Neural cell (in vitro differentiated cells): ENCODE measurements around the gene L3MBTL4. TPM values are rescaled to one million over a fixed set of nuclear protein-coding genes. Genes with fewer than 3 reads are reported as not detected.

Experiments used
- H2AFZ ChIP-seq: fragments of 200-600, 300-800 bp; sonication (generic), shearing (Covaris generic); 2 replicates; pipeline ENCODE4 v1.6.0; 2014; ENCODE audit warnings: low read depth, mild to moderate bottlenecking, antibody characterized with exemption, low read length, moderate library complexity
- H3F3A ChIP-seq: fragments of 200-600 bp; shearing (Covaris generic); 2 replicates; pipeline ENCODE4 v1.6.1; 2016; ENCODE audit warnings: mild to moderate bottlenecking, moderate library complexity, mixed read lengths, antibody characterized with exemption, low read length; ENCODE audit not compliant: insufficient read depth, poor library complexity, severe bottlenecking
- H3K27ac ChIP-seq: fragments of 200-600, 300-800 bp; sonication (generic), shearing (Covaris generic); 2 replicates; pipeline ENCODE4 v1.5.1; 2014; ENCODE audit warnings: mild to moderate bottlenecking, low read length, moderate library complexity
- H3K27me3 ChIP-seq: fragments of 300-800, 200-600 bp; sonication (generic), shearing (Covaris generic); 2 replicates; pipeline ENCODE4 v1.6.0; 2014; ENCODE audit warnings: mild to moderate bottlenecking, low read depth, low read length, moderate library complexity; ENCODE audit not compliant: insufficient read depth
- H3K36me3 ChIP-seq: fragments of 300-800, 200-600 bp; sonication (generic), shearing (Covaris generic); 2 replicates; pipeline ENCODE4 v1.5.1; 2014; ENCODE audit warnings: mild to moderate bottlenecking, antibody characterized with exemption, low read length, moderate library complexity; ENCODE audit not compliant: insufficient read depth
- H3K4me2 ChIP-seq: fragments of 300-800, 200-600 bp; sonication (generic), shearing (Covaris generic); 2 replicates; pipeline ENCODE4 v1.6.0; 2014; ENCODE audit warnings: mild to moderate bottlenecking, low read length
- H3K4me3 ChIP-seq: fragments of 300-800, 200-600 bp; sonication (generic), shearing (Covaris generic); 2 replicates; pipeline ENCODE4 v1.5.1; 2014; ENCODE audit warnings: mild to moderate bottlenecking, low read length, moderate library complexity
- H3K79me2 ChIP-seq: fragments of 200-600 bp; shearing (Covaris generic); replicated peaks from 2 replicates; pipeline ENCODE4 v1.6.0; 2014; ENCODE audit warnings: mild to moderate bottlenecking, low read length, moderate library complexity; ENCODE audit not compliant: insufficient read depth
- H3K9ac ChIP-seq: fragments of 300-800, 200-600 bp; sonication (generic), shearing (Covaris generic); 2 replicates; pipeline ENCODE4 v1.6.1; 2016; ENCODE audit warnings: mild to moderate bottlenecking, low read length, mixed read lengths
- H3K9me2 ChIP-seq: fragments of 200-600 bp; shearing (Covaris generic); 2 replicates; pipeline ENCODE4 v1.6.1; 2016; ENCODE audit warnings: mild to moderate bottlenecking, low read length, mixed read lengths; ENCODE audit not compliant: insufficient read depth
- H3K9me3 ChIP-seq: fragments of 200-600, 300-800 bp; sonication (generic), shearing (Covaris generic); 2 replicates; pipeline ENCODE4 v1.6.1; 2016; ENCODE audit warnings: mild to moderate bottlenecking, mixed run types, low read length, moderate library complexity, mixed read lengths
- H4K20me1 ChIP-seq: fragments of 200-600 bp; shearing (Covaris generic); 2 replicates; pipeline ENCODE4 v1.6.1; 2016; ENCODE audit warnings: mild to moderate bottlenecking, mixed run types; ENCODE audit not compliant: insufficient read depth
- CTCF ChIP-seq: fragments of 450-650 bp; IDR thresholded peaks from 2 replicates; pipeline ENCODE4 v1.5.1; 2014; ENCODE audit warnings: antibody characterized with exemption, mild to moderate bottlenecking, moderate library complexity; ENCODE audit not compliant: poor library complexity, severe bottlenecking
- EP300 ChIP-seq: fragments of 450-650 bp; conservative IDR thresholded peaks from 2 replicates; pipeline ENCODE4 v1.6.1; 2014; ENCODE audit warnings: antibody characterized with exemption, mild to moderate bottlenecking, moderate library complexity; ENCODE audit not compliant: poor library complexity, severe bottlenecking
- EZH2 ChIP-seq: fragments of 200-600, 300-800 bp; shearing (Covaris generic), sonication (generic); IDR thresholded peaks from 2 replicates; pipeline ENCODE4 v1.6.1; 2014; ENCODE audit warnings: antibody characterized with exemption, low read length, borderline replicate concordance, mild to moderate bottlenecking; ENCODE audit not compliant: insufficient read depth, poor library complexity, severe bottlenecking
- MXI1 ChIP-seq: fragments of 450-650 bp; conservative IDR thresholded peaks from 2 replicates; pipeline ENCODE4 v1.6.1; 2014; ENCODE audit warnings: antibody characterized with exemption, mild to moderate bottlenecking; ENCODE audit not compliant: poor library complexity, severe bottlenecking
- POLR2AphosphoS5 ChIP-seq: IDR thresholded peaks from 2 replicates; pipeline ENCODE4 v1.6.1; 2012
- RAD21 ChIP-seq: fragments of 450-650 bp; conservative IDR thresholded peaks from 2 replicates; pipeline ENCODE4 v1.6.1; 2014; ENCODE audit warnings: antibody characterized with exemption, mild to moderate bottlenecking, moderate library complexity
- REST ChIP-seq: IDR thresholded peaks from 2 replicates; pipeline ENCODE4 v1.6.1; 2012; ENCODE audit warnings: borderline replicate concordance
- SMC3 ChIP-seq: fragments of 450-650 bp; conservative IDR thresholded peaks from 2 replicates; pipeline ENCODE4 v1.6.1; 2014; ENCODE audit warnings: antibody characterized with exemption, mild to moderate bottlenecking, moderate library complexity; ENCODE audit not compliant: poor library complexity
- TAF1 ChIP-seq: IDR thresholded peaks from 2 replicates; pipeline ENCODE4 v1.6.1; 2012; ENCODE audit warnings: low read depth
- polyA plus RNA-seq: library from polyadenylated mRNA; depleted of rRNA; stranded (reverse); fragments of >200 nt; gene quantifications from 2 replicates; pipeline ENCODE4 v1.2.3, GENCODE V29; 2014

Gene L3MBTL4
- polyA plus RNA-seq, 1 donor from 2014 or later: 0.90 TPM

GRCh38 chr18:6009756-6010155 is 405.0 kb downstream of the L3MBTL4 start:
- H3K9ac ChIP-seq: no peak overlapping the region
- no peak overlapping the region for H3K4me2 ChIP-seq

DNA sequence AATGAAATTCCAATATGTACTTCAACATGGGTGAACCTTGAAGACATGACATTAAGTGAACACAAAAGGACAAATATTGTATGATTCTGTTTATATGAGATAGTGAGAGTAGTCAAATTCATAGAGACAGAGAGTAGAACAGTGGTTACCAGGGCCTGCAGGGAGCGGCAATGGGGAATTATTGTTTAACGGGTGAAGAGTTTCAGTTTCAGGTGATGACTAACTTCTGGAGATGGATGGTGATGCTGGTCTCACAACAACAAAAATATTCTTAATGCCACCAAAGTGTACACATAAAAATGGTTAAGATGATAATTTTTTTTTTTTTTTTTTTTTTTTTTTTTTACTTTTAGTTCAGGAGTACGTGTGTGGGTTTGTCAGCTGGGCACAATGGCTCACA is 410.0 kb downstream of the L3MBTL4 start:
- Histone ChIP-seq H2AFZ (no peak overlapping the region), H3K79me2 (no peaks in the 10 kb centered on the region), H3K9me3 (no peaks in the 10 kb centered on the region), H3K9ac (no peak overlapping the region), H3K4me2 (no peak overlapping the region), H4K20me1 (no peaks in the 10 kb centered on the region), H3K27me3 (no peaks in the 10 kb centered on the region), H3K4me3 (no peak overlapping the region), H3K36me3 (no peaks in the 10 kb centered on the region), H3F3A (no peaks in the 10 kb centered on the region), H3K27ac (no peak overlapping the region), H3K9me2 (no peaks in the 10 kb centered on the region)
- TF ChIP-seq MXI1 (no peak), RAD21 (no peak), CTCF (no peak), TAF1 (no peak), SMC3 (no peak)

More at GRCh38 chr18:6009756-6010155, 405.0 kb downstream of the L3MBTL4 start:
- Histone ChIP-seq H3K27ac (no peak overlapping the region), H3K27me3 (no peaks in the 10 kb centered on the region), H3K9me2 (no peaks in the 10 kb centered on the region), H3K4me3 (no peak overlapping the region), H2AFZ (no peak overlapping the region), H3K79me2 (no peaks in the 10 kb centered on the region), H3K9me3 (no peaks in the 10 kb centered on the region), H3F3A (no peaks in the 10 kb centered on the region), H3K36me3 (no peaks in the 10 kb centered on the region), H4K20me1 (no peaks in the 10 kb centered on the region)
- TF ChIP-seq EP300 (no peak), REST (no peak), TAF1 (no peak), RAD21 (no peak)

GRCh38 chr18:6004119-6004518 is 410.6 kb downstream of the L3MBTL4 start:
- Histone ChIP-seq H3F3A (no peaks in the 10 kb centered on the region), H3K9me3 (no peaks in the 10 kb centered on the region), H3K9ac (no peak overlapping the region), H4K20me1 (no peaks in the 10 kb centered on the region), H3K27ac (no peak overlapping the region), H2AFZ (no peak overlapping the region), H3K4me3 (no peak overlapping the region), H3K4me2 (no peak overlapping the region), H3K79me2 (no peaks in the 10 kb centered on the region), H3K9me2 (no peaks in the 10 kb centered on the region), H3K27me3 (no peaks in the 10 kb centered on the region), H3K36me3 (no peaks in the 10 kb centered on the region)
- TF ChIP-seq EZH2 (no peak), TAF1 (no peak), SMC3 (no peak), MXI1 (no peak), REST (no peak), EP300 (no peak), POLR2AphosphoS5 (no peak), CTCF (no peak)
